ENCODE results near the gene PCED1A. TPM values are rescaled to one million over a fixed set of nuclear protein-coding genes. Genes with fewer than 3 reads are reported as not detected.

Gene PCED1A, protein sequence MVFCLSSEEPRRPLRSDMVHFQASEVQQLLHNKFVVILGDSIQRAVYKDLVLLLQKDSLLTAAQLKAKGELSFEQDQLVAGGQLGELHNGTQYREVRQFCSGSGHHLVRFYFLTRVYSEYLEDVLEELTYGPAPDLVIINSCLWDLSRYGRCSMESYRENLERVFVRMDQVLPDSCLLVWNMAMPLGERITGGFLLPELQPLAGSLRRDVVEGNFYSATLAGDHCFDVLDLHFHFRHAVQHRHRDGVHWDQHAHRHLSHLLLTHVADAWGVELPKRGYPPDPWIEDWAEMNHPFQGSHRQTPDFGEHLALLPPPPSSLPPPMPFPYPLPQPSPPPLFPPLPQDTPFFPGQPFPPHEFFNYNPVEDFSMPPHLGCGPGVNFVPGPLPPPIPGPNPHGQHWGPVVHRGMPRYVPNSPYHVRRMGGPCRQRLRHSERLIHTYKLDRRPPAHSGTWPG
- total RNA-seq (10 to 100 TPM; 12.1 to 30.9 (median 13.5) TPM), polyA plus RNA-seq (100 to 1,000 TPM; 104 to 110 TPM)

DNA sequence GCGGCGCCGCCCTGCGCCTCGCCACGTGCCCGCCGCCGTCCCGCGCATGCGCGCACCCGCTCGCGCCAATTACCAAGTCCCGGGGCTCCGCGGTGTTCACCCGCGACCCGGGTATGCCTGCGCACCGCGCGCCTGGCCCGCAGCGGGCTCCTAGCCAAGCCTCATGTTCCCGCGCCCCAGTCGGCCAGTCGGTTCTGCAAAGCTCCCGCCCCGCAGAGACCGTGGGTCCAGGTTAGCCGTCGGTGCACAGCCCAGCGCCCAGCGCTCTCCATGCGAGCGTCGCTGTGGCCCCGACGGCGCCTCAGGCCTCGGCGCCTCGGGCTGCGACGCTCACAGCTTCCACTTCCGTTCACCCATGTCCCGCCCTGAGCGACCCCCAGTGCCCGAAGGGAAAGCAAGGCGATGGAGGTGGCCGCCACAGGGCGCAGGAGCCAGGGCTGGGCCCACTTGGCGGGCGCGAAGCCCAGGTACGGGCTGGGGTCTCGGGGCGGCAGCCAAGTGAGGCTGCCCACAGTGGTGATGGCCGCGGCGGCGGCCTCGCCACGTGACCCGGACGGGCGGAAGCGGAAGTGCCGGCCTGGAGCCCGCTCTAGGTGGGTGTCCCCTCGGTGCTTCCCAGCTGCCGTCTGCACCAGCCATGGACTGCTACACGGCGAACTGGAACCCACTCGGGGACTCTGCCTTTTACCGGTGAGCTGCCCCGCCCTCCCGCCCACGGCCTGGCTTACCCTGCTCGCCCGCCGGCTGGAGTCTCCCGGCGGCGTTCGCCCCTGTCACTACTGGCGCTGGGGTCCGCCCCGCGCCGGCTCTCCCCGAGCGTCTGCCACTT is at the start of gene PCED1A, which contains the start of gene VPS16:
Gene PCED1A, minus strand, starts transcription at position 518 of the 829 bp plus-strand sequence. CDS start 743 bp downstream, outside the sequence.
Gene VPS16, plus strand, starts transcription at position 608 of the 829 bp plus-strand sequence. Its CDS starts 30 bp downstream, at position 638.
- ATAC-seq (peak; percentile 99 to 100 (median 99)), DNase-seq (peak; percentile 83 to 95 (median 88)), FAIRE-seq (no peak)
- Histone ChIP-seq H3K4me1 (peaks cover 6 to 10% (median 6%) of the 10 kb centered on the region in 3 donors), H3K4me3 (peak within 1 kb of the TSS; percentile 96 to 99 (median 96)), H3K27me3 (no peaks in the 10 kb centered on the region), H3K9me3 (no peaks in the 10 kb centered on the region), H3K27ac (peak within 1 kb of the TSS; percentile 73 to 92 (median 84)), H3K36me3 (no peaks in the 10 kb centered on the region)
- TF ChIP-seq, protein P1, sequence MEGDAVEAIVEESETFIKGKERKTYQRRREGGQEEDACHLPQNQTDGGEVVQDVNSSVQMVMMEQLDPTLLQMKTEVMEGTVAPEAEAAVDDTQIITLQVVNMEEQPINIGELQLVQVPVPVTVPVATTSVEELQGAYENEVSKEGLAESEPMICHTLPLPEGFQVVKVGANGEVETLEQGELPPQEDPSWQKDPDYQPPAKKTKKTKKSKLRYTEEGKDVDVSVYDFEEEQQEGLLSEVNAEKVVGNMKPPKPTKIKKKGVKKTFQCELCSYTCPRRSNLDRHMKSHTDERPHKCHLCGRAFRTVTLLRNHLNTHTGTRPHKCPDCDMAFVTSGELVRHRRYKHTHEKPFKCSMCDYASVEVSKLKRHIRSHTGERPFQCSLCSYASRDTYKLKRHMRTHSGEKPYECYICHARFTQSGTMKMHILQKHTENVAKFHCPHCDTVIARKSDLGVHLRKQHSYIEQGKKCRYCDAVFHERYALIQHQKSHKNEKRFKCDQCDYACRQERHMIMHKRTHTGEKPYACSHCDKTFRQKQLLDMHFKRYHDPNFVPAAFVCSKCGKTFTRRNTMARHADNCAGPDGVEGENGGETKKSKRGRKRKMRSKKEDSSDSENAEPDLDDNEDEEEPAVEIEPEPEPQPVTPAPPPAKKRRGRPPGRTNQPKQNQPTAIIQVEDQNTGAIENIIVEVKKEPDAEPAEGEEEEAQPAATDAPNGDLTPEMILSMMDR (IDR thresholded peaks at IDR 0.05): no peak
- 4% methylated on average over 71 to 98 of the region's 98 CpGs for WGBS, 2 donors
- intact Hi-C loops (cut with DNase I): no loop called here

DNA sequence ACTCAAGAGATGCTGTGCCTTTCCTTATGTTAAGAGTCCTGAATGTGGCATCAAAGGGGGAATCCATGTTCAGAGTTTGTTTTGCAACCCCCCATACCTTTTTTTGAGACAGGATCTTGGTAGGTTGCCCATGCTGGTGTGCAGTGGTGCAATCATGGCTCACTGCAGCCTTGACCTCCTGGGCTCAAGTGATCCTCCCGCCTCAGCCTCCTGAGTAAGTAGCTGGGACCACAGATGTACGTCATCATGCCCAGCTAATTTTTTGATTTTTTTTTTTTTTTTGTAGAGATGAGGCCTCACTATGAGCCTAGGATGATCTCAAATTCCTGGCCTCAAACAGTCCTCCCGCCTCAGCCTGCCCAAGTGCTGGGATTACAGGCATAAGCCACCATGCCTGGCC is 49.3 kb upstream of the PCED1A start:
- ATAC-seq: no peak
- no peaks in the 10 kb centered on the region for H3K4me1 ChIP-seq
- H3K4me3 ChIP-seq: no peak overlapping the region
- no peaks in the 10 kb centered on the region for H3K27me3 ChIP-seq
- no peaks in the 10 kb centered on the region for H3K9me3 ChIP-seq
- WGBS, 2 donors: 92 to 93% methylated on average over 3 of the region's 3 CpGs
- no peak for DNase-seq
- no peak for FAIRE-seq
- TF ChIP-seq, protein P1 (IDR thresholded peaks at IDR 0.05): no peak
- no peaks in the 10 kb centered on the region for H3K36me3 ChIP-seq
- H3K27ac ChIP-seq: no peak overlapping the region
- intact Hi-C loops (cut with DNase I): no loop called here

DNA sequence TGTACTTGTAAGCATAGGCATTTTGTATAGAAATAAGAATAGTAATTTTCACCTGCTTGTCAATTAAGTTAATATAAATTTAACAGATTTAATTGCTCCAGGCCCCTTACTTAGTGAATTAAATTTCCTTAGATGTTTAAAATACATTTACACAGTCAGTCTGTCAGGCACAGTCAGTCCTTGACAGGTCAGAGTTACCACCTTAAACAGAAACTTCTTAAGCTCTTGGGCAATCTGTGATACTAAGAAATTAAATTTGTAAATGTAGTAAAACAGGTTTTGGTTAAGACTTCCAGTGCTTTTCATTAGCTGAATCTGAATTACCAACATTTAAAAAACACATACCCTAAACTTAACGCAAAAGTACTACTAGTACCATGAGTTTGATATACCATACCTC is 48.8 kb upstream of the PCED1A start:
- TF ChIP-seq, protein P1 (IDR thresholded peaks at IDR 0.05): no peak
- H3K27ac ChIP-seq: no peak overlapping the region
- no peaks in the 10 kb centered on the region for H3K9me3 ChIP-seq
- FAIRE-seq: no peak
- no peak for DNase-seq
- ATAC-seq: no peak
- no peaks in the 10 kb centered on the region for H3K36me3 ChIP-seq
- H3K27me3 ChIP-seq: no peaks in the 10 kb centered on the region
- H3K4me3 ChIP-seq: no peak overlapping the region
- 79 to 90% methylated on average over 1 of the region's 1 CpG for WGBS, 2 donors
- intact Hi-C loops (cut with DNase I): no loop called here
- H3K4me1 ChIP-seq: no peaks in the 10 kb centered on the region

DNA sequence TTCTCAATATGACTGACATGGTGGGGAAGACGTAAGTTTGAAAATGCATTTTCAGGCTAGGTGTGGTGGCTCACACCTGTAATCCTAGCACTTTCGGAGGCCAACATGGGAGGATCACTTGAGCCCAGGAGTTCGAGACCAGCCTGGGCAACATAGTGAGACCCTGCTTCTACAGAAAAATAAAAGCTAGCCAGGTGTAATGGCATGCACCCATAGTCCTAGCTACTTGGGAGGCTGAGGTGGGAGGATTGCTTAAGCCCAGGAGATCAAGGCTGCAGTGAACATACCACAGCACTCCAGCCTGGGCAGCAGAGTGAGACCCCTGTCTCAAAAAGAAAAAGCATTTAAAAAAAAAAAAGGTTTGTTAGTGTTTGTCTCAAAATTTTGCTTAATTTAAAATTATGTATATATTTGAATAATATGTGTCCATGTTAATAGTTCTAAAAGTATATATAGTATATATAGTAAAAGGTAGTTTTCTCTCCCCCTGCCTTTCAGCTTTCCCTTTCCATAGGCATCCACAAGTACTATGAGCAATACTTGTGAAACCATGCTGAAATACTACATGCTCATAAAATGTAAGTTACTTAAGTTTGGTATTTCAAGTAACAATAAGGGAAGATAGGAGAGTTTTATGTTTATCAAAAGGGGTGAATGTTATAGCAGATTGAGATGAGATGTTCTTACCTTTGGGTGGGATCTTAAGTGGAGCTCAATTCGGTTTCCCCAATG is 47.9 kb upstream of the PCED1A start:
- no peak for ATAC-seq
- intact Hi-C loops (cut with DNase I): no loop called here

More for the DNA sequence above, 47.9 kb upstream of the PCED1A start:
- 93 to 95% methylated on average over 4 of the region's 4 CpGs for WGBS, 2 donors
- DNase-seq (no peak), FAIRE-seq (no peak)
- no peaks in the 10 kb centered on the region for H3K4me1 ChIP-seq
- H3K36me3 ChIP-seq: no peaks in the 10 kb centered on the region
- no peaks in the 10 kb centered on the region for H3K9me3 ChIP-seq
- no peak overlapping the region for H3K4me3 ChIP-seq
- TF ChIP-seq, protein P1 (IDR thresholded peaks at IDR 0.05): no peak
- no peaks in the 10 kb centered on the region for H3K27me3 ChIP-seq
- no peak overlapping the region for H3K27ac ChIP-seq
